T follicular helper cell (primary cell): ENCODE measurements around the gene CREM.
"Not testable (repeated sequence)": the region's sequence is repeated elsewhere in the genome, so short reads cannot be mapped to it uniquely, and the experiment has no call there.

Experiments used
- DNase-seq: peaks from one replicate; pipeline ENCODE4 v3.0.0-alpha.2; 2020; ENCODE audit warnings: low read depth
- total RNA-seq, 2 experiments: gene quantifications; one replicate each; lab custom pipeline; 2026; lab: John Stamatoyannopoulos, UW

CREM gene
- total RNA-seq, result 57.7 to 97.6 reads per million in 2 experiments

- peak; percentile 100 for DNase-seq
These were observed at the start of gene CREM for GRCh38 chr10:35126530-35127288. TSS of gene CREM (plus strand) at chr10:35126846. CDS start at chr10:35137836, 10,990 bp downstream.

GRCh38 chr10:35079265-35079664, 47.4 kb upstream of the CREM start:
- no peak for DNase-seq

- DNase-seq, result no peak
These were observed 46.9 kb upstream of the CREM start for GRCh38 chr10:35079763-35080162.

GRCh38 chr10:35080261-35080660, 46.4 kb upstream of the CREM start:
- DNase-seq, result not testable (repeated sequence)

- DNase-seq, result no peak
These were observed 43.4 kb upstream of the CREM start for GRCh38 chr10:35083242-35083641.

- peak; percentile 3 for DNase-seq
These were observed 37.0 kb upstream of the CREM start for GRCh38 chr10:35089611-35090161.

GRCh38 chr10:35090162-35090954, 36.3 kb upstream of the CREM start, which contains the start of gene CUL2:
TSS of gene CUL2 (minus strand) at chr10:35090341. CDS start at chr10:35071317, 19,024 bp downstream.
- peak; percentile 88 for DNase-seq

GRCh38 chr10:35091994-35092790, 34.5 kb upstream of the CREM start:
- no peak for DNase-seq

GRCh38 chr10:35092851-35093250, 33.8 kb upstream of the CREM start:
- no peak for DNase-seq

- no peak for DNase-seq
These were observed 30.3 kb upstream of the CREM start for GRCh38 chr10:35096312-35096711.

GRCh38 chr10:35097510-35097909, 29.1 kb upstream of the CREM start:
- no peak for DNase-seq

GRCh38 chr10:35103882-35104281, 22.8 kb upstream of the CREM start:
- DNase-seq, result no peak

- no peak for DNase-seq
These were observed 14.1 kb upstream of the CREM start for GRCh38 chr10:35112571-35112970.

GRCh38 chr10:35119378-35119777, 7.3 kb upstream of the CREM start:
- DNase-seq, result no peak

- DNase-seq, result no peak
These were observed 2.1 kb upstream of the CREM start for GRCh38 chr10:35124540-35124939.

GRCh38 chr10:35126062-35126529, 550 bp upstream of the CREM start:
- DNase-seq, result no peak

- DNase-seq, result peak; percentile 43
These were observed 744 bp downstream of the CREM start for GRCh38 chr10:35127289-35127891.

GRCh38 chr10:35129185-35129674, 2.6 kb downstream of the CREM start:
- no peak for DNase-seq

GRCh38 chr10:35130663-35131062, 4.0 kb downstream of the CREM start:
- no peak for DNase-seq

- no peak for DNase-seq
These were observed 6.1 kb downstream of the CREM start for GRCh38 chr10:35132727-35133126.

- DNase-seq, result no peak
These were observed 6.9 kb downstream of the CREM start for GRCh38 chr10:35133586-35133985.
